GM19455 (cell line): Measurements from ENCODE around the gene EPN2.
"Not testable (repeated sequence)": the region's sequence is repeated elsewhere in the genome, so short reads cannot be mapped to it uniquely, and the experiment has no call there.

ENCODE experiments used
- ATAC-seq: cut with Tn5 transposase; IDR thresholded peaks from one replicate; pipeline ENCODE4 v1.9.1; 2021; ENCODE audit not compliant: unreplicated experiment

Gene EPN2

GRCh38 chr17:19343256-19343630 lies 106.1 kb downstream of the EPN2 start:
- no peak for ATAC-seq

- no peak for ATAC-seq
Measured at GRCh38 chr17:19343671-19344151, 106.5 kb downstream of the EPN2 start.

GRCh38 chr17:19344311-19345066 lies 107.3 kb downstream of the EPN2 start:
- no peak for ATAC-seq

GRCh38 chr17:19345067-19345460 lies 107.9 kb downstream of the EPN2 start:
- no peak for ATAC-seq

DNA sequence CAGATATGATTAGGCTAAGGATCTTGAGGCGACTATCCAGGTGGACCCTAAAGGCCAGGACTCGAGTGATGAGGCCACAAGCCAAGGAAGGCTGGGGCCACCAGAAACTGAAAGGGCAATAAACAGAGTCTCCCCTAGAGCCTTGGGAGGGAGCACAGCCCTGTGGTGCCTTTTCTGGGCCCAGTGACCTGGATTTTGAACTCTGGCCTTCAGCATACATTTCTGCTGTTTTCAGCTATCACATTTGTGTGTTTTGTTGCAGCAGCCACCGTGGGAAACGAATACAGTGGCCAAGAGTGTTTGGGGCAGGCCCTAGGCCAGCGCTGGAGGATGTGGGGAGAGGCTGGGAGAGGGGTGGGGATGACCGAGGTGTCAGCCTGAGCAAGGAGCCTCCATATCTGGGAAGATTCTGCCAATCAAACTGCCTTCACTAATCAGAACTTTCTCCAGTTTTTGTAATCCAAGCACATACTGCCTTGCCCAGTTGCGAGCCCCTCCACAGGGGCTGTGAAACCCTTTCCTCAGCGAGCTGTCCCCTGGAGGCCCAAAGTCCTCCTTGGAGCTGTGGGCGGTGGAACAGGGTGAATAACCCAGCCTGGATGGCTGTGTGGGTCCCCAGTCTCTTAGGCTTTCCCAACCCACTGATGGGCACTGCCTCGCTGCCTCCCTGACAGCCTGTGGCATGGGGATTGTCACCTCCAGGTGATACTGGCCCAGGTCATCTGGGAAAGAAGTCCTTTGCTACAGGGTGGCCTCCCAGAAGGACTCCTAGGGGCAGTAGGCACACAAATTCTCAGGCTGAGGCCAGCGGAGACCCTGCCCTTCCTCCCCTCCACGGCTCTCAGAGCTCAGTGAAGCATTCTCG lies 108.6 kb downstream of the EPN2 start:
- no peak for ATAC-seq

- no peak for ATAC-seq
Measured at GRCh38 chr17:19346351-19347255, 109.4 kb downstream of the EPN2 start.

DNA sequence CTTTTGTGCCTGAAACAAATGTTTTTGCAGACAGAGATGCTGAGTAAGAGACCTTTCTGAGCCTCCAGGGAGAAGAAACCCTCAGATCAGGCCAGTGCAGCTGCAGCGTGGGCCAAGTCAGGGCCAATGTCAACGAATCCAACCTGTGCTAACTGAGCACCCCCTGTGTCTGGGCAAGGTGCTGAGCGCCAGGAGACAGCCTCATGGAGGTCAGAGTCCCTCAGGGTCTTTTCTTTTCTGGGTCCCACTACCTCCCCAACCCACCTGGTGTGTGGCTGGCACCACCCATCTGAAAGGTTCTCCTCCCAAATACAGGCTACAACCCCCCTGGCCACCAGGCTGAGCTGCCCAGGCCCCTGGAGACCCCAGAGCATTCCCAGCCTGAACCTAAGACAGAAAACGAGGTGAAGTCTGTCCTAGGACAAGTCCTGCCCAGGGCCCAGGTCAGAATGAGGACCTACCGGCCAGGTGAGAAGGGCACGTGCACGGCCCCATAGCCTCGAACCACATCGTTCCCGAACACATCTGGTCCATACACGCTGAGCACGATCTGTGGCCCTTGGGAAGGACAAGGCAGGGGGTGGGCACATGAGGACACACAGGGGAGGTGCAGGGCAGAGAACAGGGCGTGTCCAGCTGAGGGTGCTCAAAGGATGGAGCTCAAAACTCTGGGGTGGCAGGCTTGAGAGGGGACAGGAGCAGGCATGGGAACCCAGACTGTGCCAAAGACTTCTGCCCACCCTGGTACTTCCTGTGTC lies 110.3 kb downstream of the EPN2 start:
- ATAC-seq, result no peak

GRCh38 chr17:19348081-19348650 lies 111.0 kb downstream of the EPN2 start:
- no peak for ATAC-seq

DNA sequence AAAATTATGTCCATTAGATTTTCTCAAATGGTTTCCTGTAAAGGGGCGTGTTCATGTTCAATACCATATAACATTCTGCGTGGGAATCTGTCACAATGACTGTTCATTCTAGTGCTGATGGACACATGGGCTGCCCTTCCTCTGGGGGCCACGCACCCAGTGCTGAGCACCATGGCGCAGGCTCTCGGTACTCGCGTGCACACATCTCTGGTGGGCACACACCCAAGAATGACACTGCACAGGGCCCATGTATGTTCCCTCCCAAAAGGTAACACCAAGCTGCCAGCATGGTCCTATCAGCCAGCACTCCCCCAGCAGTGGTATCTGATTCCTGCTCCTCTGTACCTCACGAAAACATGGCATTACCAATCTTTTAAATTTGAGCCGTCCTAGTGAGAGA lies 111.6 kb downstream of the EPN2 start:
- ATAC-seq, result no peak

GRCh38 chr17:19353401-19353800 lies 116.2 kb downstream of the EPN2 start:
- ATAC-seq, result not testable (repeated sequence)

DNA sequence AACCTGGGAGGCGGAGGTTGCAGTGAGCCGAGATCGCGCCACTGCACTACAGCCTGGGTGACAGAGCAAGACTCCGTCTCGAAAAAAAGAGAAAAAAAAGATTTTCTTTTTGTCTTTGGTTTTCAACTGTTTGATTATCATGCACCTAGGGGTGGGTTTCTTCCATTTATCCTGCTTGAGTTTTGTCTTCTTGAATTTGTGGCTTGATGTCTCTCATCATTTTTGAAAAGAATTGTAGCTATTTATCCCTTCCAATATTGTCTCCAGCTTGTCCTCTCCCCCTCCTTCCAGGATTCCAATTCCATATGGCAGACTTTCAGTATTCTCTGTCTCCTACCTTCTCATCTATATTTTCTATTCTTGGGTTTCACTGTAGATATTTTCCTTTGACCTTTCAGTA lies 117.6 kb downstream of the EPN2 start:
- no peak for ATAC-seq

DNA sequence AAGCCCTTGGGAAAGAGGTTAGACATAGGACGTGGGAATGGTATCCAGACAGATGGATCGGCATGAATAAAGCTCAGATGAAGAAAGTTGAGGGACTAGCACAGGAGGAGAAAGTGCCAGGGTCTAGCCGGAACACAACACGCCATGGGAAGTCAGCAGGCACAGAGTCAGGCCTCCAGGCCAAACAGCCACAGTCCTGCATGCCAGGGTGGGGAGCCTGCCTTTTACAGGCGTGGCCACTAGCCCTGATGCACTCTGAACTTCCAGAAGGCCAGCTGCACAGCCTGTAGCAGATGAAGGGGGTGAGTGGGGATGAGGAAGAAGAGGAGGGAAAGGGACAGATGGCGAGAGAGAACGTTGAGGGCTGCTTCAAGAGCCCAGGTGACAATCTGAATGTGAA lies 120.2 kb downstream of the EPN2 start:
- ATAC-seq, result no peak

DNA sequence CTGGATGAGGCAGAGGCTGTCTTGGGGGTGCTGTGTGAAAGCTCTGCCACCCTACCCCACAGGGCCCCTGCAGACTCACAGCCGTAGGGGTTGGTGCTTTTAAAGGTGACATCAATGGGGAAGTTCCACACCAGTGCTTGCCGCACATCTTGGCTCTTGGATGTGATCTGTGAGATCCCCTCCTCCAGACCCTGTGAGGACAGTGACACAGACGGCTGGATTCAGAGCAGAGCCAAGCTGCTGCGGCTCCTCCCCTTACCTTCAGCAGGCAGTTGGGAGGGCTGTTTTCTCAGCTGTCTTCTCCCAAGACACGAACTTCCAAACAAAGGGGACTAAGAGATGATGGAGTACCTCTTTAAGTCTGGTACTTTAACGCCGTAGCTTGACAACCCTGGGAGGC lies 120.6 kb downstream of the EPN2 start:
- no peak for ATAC-seq

DNA sequence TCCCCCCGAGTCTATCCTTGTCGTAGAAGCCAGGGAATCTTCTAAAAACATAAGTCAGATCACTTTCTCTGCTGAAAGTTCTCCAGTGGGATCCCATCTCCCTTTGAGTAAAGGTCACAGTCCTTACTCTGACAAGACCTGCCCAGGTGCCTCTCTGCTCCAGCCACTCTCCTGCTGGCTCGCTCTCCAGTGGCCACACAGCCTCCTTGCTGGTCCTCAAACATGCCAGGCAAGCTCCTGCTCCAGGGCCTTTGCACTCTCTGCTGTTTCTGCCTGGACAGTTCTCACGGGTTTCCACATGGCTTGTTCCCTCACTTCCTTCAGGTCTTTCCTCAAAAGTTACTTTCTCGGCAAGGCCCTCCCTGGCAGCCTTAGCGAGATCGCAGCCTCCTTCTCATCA lies 122.0 kb downstream of the EPN2 start:
- no peak for ATAC-seq

DNA sequence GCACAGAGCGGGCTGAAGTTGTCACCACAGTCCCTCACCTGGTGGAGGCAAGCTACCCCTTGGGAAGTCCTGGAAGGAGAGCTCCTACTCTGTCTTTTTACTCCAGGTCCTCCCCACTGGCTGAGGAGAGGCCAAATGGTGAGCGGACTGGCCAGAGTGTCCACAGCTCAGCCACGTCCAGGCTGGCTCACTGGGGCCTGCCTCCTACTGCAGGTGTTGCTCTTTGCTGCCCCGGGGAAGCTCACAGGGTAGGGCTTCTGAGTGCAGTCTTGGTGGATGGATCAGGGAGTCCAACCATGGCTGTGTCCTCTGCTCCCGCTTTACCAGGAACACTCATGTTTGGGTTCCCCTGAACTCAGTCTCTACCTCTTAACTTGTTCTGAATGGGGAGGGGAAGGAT lies 122.7 kb downstream of the EPN2 start:
- ATAC-seq, result no peak

DNA sequence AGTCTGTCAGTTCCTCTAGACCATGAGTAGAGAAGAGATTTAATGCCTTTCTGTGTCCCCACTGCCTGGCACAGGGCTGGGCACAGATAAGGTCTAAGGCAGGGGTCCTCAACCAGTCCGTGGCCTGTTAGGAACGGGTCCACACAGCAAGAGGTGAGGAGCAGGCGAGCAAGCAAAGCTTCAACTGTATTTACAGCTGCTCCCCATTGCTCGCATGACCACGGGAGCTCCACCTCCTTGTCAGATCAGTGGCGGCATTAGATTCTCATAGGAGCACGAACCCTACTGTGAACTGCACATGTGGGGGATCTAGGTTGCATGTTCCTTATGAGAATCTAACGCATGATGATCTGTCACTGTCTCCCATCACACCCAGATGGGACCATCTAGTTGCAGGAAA lies 123.6 kb downstream of the EPN2 start:
- no peak for ATAC-seq

DNA sequence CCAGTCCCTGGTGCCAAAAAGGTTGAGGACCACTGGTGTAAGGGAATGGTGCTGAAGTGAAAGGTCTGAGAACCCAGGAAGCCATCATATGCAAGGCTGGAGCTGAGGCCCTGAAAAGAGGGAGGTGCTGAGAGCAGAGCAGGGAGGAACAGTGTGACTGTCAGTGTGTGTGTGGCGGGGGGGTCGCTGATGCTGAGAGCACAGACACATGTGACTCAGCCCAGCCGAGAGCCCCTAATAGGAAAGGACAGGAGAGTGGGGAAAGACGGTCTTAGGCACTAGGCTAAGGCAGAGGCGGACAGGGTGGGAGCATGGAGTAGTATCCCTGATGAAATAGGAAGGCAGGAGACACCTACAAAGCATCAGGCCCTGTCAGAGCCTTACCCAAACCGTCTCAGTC lies 124.2 kb downstream of the EPN2 start:
- no peak for ATAC-seq

GRCh38 chr17:19361944-19362276 lies 124.7 kb downstream of the EPN2 start:
- no peak for ATAC-seq

DNA sequence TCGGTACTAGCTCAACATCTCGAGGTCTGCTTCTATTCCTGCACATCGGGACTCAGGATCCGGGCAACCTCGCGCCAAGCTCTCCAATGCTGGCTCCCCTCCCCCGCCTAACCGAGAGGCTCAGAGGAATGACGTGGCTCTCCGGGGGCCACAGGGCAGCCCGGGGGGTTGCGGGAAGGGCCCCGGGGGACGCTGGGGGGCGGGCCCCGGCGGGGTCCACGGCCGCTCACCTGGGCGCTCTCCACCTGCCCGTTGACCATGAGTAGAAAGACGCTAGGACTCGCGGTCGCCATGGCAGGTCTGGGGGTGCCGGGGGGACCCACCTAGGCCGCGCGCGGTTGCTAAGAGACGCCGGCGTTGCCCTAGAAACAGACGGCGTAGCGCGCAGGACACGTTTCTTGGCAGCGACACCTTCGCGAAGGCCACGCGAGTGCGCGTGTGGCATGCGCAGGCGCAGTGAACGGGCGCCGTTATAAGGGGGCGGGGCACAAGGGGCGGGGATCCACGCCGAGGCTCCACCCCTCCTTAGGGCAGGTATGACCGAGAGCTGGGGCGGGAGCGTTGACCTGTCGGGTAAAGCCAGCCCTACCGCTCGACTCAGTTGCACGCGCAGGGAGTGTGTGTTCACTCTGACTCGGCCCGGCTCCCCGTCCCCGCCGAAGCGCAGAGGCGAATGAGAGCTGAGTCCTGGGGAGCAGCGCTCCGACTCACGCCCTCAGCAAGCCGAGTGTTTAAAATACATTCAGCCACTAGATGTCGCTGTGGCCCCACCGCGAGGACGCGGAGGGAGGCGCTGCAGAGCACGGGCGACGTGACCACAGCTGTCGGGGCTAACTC lies 125.3 kb downstream of the EPN2 start, which contains the start of gene B9D1:
Gene B9D1 (minus strand): TSS at position 447 of the 837 bp plus-strand sequence. CDS start 154 bp downstream, at position 293.
- ATAC-seq, result peak; percentile 81
